GM18498 (cell line): ENCODE results near the gene PLIN3.
A peak's percentile ranks its signal among the peaks of the same experiment; 100 is the strongest.
"Not testable (repeated sequence)": the region's sequence is repeated elsewhere in the genome, so short reads cannot be mapped to it uniquely, and the experiment has no call there.

Experiments used
- ATAC-seq: cut with Tn5 transposase; IDR thresholded peaks from one replicate; pipeline ENCODE4 v1.9.1; 2021; ENCODE audit warnings: mild to moderate bottlenecking, moderate library complexity; ENCODE audit not compliant: unreplicated experiment

The PLIN3 gene, protein sequence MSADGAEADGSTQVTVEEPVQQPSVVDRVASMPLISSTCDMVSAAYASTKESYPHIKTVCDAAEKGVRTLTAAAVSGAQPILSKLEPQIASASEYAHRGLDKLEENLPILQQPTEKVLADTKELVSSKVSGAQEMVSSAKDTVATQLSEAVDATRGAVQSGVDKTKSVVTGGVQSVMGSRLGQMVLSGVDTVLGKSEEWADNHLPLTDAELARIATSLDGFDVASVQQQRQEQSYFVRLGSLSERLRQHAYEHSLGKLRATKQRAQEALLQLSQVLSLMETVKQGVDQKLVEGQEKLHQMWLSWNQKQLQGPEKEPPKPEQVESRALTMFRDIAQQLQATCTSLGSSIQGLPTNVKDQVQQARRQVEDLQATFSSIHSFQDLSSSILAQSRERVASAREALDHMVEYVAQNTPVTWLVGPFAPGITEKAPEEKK

GRCh38 chr19:4867534-4868285 is at the start of gene PLIN3:
TSS of gene PLIN3 (minus strand) at chr19:4867667. CDS start at chr19:4861394, 6,273 bp downstream.
- peak; percentile 89 for ATAC-seq

- ATAC-seq, result no peak
Measured at GRCh38 chr19:4916292-4917082, 49.0 kb upstream of the PLIN3 start.

GRCh38 chr19:4914736-4915501 is 47.5 kb upstream of the PLIN3 start:
- ATAC-seq, result no peak

GRCh38 chr19:4913996-4914735 is 46.7 kb upstream of the PLIN3 start:
- no peak for ATAC-seq

DNA sequence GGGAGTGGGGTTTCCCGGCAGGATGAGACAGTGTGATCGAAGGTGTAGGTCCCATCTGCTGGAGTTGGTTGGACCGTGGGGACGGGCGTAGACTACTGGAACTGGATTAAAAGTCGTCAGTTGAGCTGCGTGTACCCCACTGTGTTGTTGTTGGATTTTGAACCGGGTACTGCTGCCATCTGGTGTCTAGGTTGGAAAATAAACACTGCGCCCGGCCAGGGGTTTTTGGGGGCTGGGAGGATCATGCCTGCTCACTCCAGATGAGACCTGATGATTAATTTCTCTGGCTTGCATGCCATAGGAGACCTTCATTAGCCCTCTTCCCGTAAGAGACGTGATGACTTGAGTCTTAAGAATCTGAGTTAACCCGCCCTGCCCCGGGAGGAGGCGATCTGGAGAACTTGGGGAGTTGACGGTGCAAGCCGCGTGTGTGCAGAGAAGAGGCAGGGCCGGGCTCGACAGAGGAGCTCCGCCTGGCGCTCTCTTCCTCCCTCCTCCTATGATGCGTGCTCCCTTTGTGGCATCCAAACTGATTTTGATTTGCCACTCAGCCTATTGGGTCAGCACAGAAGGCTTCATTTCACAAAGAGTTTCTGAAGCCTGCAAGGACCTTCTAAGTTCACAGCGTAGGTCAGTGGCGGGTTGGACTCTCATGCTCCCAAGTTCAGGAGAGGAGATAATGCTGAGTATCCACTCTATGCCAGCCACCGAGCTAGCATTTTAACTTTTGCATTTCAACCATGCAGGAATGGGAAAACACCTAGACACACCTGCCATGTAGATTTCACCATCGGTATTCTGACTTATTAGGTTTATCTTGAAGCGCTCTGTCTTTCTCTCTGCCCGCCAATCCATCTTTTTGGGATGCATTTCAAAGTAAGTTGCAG is 44.6 kb upstream of the PLIN3 start:
- no peak for ATAC-seq

DNA sequence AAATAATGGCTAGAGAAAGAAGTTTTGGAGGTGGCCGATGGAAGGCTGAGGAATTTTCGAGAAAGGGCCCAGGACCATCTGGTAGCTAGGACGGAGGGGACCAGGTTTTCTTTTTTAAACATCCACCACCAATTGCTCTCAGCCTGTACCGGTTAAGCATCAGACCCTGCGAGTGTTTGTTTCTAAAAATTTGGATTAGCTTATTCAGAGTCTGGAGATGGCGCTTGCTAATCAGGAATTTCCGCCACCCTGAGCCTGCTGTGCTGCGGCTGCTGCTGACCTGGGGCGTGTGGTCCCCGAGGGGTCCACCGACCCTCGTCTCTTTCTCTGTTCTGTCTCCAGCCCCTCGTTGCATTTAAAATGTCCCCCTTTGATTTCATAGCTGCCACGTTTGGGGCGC is 43.8 kb upstream of the PLIN3 start:
- ATAC-seq, result no peak

DNA sequence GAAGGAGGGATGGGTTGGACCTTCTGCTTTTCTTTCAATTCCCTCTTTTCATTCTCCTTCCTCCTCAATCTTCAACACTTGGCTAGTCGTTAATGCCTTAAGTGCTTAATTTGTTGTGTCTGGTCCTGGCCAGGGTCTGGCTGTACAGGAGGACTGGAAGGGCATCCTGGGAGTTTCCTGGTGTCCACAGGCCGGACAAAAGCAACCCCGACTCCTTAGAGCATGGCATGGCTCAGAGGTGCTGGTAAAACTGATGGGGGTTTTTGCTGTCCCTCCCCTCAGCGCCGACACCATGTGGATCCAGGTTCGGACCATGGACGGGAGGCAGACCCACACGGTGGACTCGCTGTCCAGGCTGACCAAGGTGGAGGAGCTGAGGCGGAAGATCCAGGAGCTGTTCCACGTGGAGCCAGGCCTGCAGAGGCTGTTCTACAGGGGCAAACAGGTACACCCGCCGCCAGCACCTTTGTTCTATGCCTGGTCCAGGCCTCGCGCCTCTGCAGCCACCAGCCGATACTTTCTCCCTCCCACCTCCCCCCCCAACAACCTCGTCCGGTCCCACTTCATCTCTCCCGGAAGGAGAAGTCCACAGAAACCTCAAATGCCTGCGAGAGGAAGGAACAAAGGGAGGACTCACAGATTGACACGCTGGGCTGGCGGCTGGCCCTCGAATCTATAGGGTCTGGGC is 43.3 kb upstream of the PLIN3 start:
- ATAC-seq, result no peak

DNA sequence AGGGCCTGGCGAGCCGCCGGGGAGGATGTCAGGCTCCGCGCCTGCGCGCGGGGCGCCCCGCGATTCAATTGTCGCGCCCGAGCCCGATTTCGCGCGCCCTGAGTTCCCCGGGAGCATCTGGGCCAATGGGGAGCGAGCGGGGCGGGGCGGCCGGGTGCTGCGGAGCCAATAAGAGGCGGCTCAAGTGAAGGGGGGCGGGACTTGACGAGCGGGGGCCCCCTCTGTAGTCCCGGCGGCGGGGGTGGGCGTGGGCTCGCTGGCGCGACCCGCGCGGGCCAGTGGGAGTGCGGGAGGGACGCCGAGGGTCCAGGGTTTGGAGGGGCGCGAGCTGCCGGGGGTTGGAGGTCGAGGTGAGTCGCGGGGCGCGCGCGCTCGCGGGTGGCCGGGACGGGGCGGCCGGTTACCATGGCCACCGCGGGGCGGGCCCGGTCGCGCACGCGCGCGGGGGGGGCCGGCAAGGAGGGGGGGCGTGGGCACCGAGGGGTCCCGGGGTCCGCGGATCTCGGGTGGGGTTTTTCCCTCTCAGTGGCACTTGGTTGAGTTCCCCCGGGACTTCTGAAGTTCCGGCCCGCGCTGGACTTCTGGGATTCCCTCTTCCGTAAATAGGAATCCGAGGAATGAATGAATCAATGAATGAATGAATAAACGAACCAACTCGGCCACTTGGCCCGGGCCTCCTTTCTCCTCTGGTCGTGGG is 42.6 kb upstream of the PLIN3 start:
- ATAC-seq, result peak; percentile 84

DNA sequence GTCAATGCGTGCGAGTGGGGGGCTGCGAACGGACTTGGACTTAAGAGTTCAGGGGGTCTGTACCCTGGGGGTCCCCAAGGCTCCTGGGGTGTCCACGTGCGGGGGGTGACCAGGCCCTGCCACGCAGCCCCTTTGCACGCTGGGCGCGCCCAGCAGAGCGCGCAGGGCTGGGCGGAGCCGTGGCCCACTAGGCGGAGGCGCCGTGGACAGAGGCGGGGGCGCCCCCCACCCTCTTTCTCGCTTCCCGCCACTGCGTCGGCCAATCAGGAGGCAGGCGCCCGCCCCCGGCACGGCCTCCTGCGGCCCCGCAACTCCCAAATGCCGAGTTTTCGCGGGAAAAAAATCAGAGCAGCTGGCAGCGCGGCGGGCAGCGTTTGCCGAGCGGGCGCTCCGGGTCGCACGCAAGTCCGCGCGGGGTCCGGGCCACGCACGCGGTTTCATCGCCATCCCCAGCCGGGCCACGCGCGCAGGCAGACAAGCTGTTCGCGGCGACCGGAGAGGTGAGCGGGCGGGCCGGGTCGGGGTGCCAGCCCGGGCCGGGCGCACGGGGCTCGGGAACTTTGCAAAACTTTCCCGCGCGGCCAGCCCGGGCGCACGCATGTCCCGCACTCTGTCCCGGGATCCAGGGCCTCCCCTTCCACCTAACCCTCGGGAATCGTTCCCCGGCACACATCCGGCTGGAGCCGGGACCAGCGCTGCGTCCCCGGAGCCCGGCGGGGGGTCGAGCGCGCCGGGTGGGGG is 41.9 kb upstream of the PLIN3 start, which contains the start of gene UHRF1:
TSS of gene UHRF1 (plus strand) at position 346 of the 741 bp plus-strand sequence. CDS start 1,385 bp downstream, outside the sequence.
- ATAC-seq, result peak; percentile 25

GRCh38 chr19:4908781-4909155 is 41.3 kb upstream of the PLIN3 start:
- no peak for ATAC-seq

DNA sequence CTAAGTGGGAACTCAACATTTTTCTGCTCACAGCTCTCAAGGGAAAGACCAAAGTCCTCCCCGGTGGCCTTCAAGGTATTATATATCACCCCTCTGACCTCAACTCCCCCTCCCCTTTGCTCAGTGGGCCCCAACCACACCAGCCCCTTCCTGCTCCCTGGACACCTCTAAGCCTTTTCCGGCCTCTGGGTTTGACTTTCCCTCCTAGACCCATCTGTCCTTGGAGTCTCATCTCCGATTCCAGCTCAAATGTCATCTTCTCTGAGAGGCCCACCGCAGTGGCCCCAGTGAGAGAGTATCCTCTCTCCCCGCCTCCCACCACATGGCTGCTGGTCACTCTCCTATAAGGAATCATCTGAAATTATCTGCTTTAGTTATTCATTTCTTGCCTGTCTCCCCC is 40.9 kb upstream of the PLIN3 start:
- no peak for ATAC-seq

- no peak for ATAC-seq
Measured at GRCh38 chr19:4906963-4907362, 39.5 kb upstream of the PLIN3 start.

DNA sequence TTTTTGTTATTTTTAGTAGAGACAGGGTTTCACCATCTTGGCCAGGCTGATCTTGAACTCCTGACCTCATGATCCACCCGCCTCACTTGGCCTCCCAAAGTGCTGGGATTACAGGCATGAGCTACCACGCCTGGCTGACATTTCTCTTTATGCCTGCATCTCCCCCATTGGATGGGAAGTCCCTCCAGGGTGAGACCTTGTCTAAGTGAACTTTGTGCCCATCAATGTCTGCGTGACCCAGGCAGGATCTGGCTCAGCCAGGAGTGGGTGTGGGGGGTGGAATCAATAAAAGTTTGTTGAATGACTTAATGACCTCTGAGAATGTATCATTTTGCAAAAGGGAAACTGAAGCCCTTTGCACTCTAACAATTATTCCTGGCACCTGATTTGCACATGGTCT is 37.0 kb upstream of the PLIN3 start:
- ATAC-seq, result no peak

- no peak for ATAC-seq
Measured at GRCh38 chr19:4902796-4903195, 35.3 kb upstream of the PLIN3 start, which contains the start of gene ARRDC5. TSS of gene ARRDC5 (minus strand) at chr19:4902896. CDS start at chr19:4902825, 71 bp downstream.

DNA sequence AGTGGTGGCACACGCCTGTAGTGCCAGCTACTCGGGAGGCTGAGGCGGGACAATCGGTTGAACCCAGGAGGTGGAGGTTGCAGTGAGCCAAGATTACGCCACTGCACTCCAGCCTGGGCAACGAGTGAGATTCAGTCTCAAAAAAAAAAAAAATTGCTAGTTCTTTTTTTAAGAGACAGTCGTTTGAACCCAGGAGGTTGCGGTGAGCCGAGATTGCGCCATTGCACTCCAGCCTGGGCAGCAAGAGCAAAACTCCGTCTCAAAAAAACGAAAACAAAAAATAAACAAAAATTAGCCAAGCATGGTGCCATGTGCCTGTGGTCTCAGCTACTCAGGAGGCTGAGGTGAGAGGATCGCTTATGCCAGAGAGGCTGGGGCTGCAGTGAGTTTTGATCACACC is 33.4 kb upstream of the PLIN3 start:
- ATAC-seq, result not testable (repeated sequence)

DNA sequence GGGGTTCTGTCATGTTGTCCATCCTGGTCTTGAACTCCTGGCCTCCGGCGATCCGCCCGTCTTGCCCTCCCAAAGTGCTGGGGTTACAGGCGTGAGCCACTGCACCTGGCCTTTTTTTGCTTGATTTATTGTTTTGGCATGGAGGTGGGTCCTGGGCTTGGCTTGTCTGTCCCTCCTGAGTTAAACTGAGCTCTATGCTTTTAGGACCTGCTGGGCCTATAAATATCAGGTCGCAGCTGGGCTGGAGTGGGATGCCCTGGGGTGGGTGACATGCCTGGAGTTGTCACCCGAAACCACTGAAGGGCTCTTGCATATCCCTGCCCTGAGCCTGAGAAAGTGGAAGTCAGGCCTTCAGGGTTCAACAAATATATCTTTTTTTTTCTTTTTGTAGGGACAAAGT is 29.7 kb upstream of the PLIN3 start:
- ATAC-seq, result no peak

DNA sequence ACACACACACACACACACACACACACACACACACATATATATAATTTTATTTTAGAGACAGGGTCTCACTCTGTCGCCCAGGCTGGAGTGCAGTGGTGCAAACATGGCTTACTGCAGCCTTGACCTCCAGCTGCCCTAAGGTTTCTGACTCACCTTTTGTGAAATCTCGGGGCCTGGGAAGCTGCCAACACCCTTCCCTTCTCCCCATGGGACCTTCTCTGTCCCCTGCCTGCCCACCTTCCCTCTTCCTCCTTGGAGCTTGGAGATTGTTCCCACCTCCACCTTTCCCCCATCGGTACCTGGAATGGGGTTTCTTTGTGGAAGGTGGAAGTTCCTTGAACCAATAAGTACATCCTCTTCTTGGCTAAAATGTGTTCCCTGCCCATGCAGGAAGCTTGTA is 28.9 kb upstream of the PLIN3 start:
- ATAC-seq, result no peak
